WTC11 (cell line): ENCODE results near the gene LRRC18. TPM values are rescaled to one million over a fixed set of nuclear protein-coding genes. Genes with fewer than 3 reads are reported as not detected.

Source experiments
- ATAC-seq: fragments of 200-7000 bp; cut with Tn5 transposase; 2 replicates; pipeline ENCODE4 v1.10.0; 2021; ENCODE audit warnings: mild to moderate bottlenecking, moderate library complexity
- CTCF ChIA-PET: fragments of 300-600 bp; sonication (Branson Sonifier 250); formaldehyde crosslinking; loops from one replicate; lab custom pipeline; 2021; ENCODE audit warnings: antibody characterized with exemption; lab: Charles Lee
- POLR2A ChIA-PET: fragments of 350-600 bp; sonication (Branson Sonifier 250); formaldehyde crosslinking; loops from one replicate; lab custom pipeline; 2021; ENCODE audit warnings: antibody characterized with exemption; lab: Charles Lee
- DNase-seq: peaks from one replicate; pipeline ENCODE4 v3.0.0; 2021; ENCODE audit warnings: low spot score
- H3K27ac Mint-ChIP-seq: 2 replicates; pipeline ENCODE4 v1.8.0; 2021; ENCODE audit warnings: mixed read lengths
- H3K27me3 Mint-ChIP-seq: 2 replicates; pipeline ENCODE4 v1.8.0; 2021; ENCODE audit warnings: low read depth, mild to moderate bottlenecking, moderate library complexity, mixed read lengths
- H3K36me3 Mint-ChIP-seq: 2 replicates; pipeline ENCODE4 v1.8.0; 2021; ENCODE audit warnings: mixed read lengths
- H3K4me1 Mint-ChIP-seq: 2 replicates; pipeline ENCODE4 v1.8.0; 2022; ENCODE audit warnings: mixed read lengths
- H3K4me3 Mint-ChIP-seq: 2 replicates; pipeline ENCODE4 v1.8.0; 2021; ENCODE audit warnings: mild to moderate bottlenecking, moderate library complexity, mixed read lengths
- H3K9me3 Mint-ChIP-seq: 2 replicates; pipeline ENCODE4 v1.8.0; 2021; ENCODE audit warnings: mixed read lengths
- CBFB ChIP-seq: sonication (generic); formaldehyde crosslinking; IDR thresholded peaks from 2 replicates; pipeline ENCODE4 v1.8.1; 2022; ENCODE audit warnings: mild to moderate bottlenecking, low read depth, missing genetic modification reagents
- GRHL2 ChIP-seq: fragments of 250-450 bp; sonication (Bioruptor Pico); IDR thresholded peaks from 2 replicates; pipeline ENCODE4 v1.8.0; 2022; ENCODE audit warnings: mild to moderate bottlenecking, moderate library complexity; ENCODE audit not compliant: insufficient replicate concordance, severe bottlenecking
- JAZF1 ChIP-seq: fragments of 250-450 bp; sonication (Bioruptor Pico); IDR thresholded peaks from 2 replicates; pipeline ENCODE4 v1.9.0; 2021; ENCODE audit warnings: moderate library complexity, mild to moderate bottlenecking, inconsistent platforms
- KAT7 ChIP-seq: sonication (generic); formaldehyde crosslinking; IDR thresholded peaks from 2 replicates; pipeline ENCODE4 v1.8.1; 2023; ENCODE audit warnings: missing genetic modification reagents, mild to moderate bottlenecking, borderline replicate concordance
- NFATC4 ChIP-seq: fragments of 250-450 bp; sonication (Bioruptor Pico); IDR thresholded peaks from 2 replicates; pipeline ENCODE4 v1.9.0; 2021; ENCODE audit warnings: mild to moderate bottlenecking
- SMAD4 ChIP-seq: sonication (generic); formaldehyde crosslinking; IDR thresholded peaks from 2 replicates; pipeline ENCODE4 v1.8.0; 2022; ENCODE audit warnings: mild to moderate bottlenecking, missing genetic modification reagents
- STAT6 ChIP-seq: sonication (generic); formaldehyde crosslinking; conservative IDR thresholded peaks from 2 replicates; pipeline ENCODE4 v1.8.1; 2023; ENCODE audit warnings: mild to moderate bottlenecking, low read depth, missing genetic modification reagents, moderate library complexity
- TCF7 ChIP-seq: sonication (generic); formaldehyde crosslinking; IDR thresholded peaks from 2 replicates; pipeline ENCODE4 v1.8.0; 2022; ENCODE audit warnings: mild to moderate bottlenecking, low read depth, missing genetic modification reagents, moderate library complexity
- TEAD4 ChIP-seq: sonication (generic); formaldehyde crosslinking; IDR thresholded peaks from 2 replicates; pipeline ENCODE4 v1.8.0; 2022; ENCODE audit warnings: mild to moderate bottlenecking, missing genetic modification reagents
- USF2 ChIP-seq: sonication (generic); formaldehyde crosslinking; IDR thresholded peaks from 2 replicates; pipeline ENCODE4 v1.8.1; 2023; ENCODE audit warnings: mild to moderate bottlenecking, missing genetic modification reagents, moderate library complexity
- ZNF121 ChIP-seq: sonication (generic); formaldehyde crosslinking; IDR thresholded peaks from 2 replicates; pipeline ENCODE4 v1.8.0; 2023; ENCODE audit warnings: missing genetic modification reagents
- ZNF138 ChIP-seq: sonication (generic); formaldehyde crosslinking; conservative IDR thresholded peaks from 2 replicates; pipeline ENCODE4 v1.8.1; 2022; ENCODE audit warnings: mild to moderate bottlenecking, moderate library complexity, missing genetic modification reagents
- ZNF219 ChIP-seq: sonication (generic); formaldehyde crosslinking; IDR thresholded peaks from 2 replicates; pipeline ENCODE4 v1.8.0; 2023; ENCODE audit warnings: missing genetic modification reagents, mild to moderate bottlenecking, borderline replicate concordance
- ZNF232 ChIP-seq: sonication (generic); formaldehyde crosslinking; IDR thresholded peaks from 2 replicates; pipeline ENCODE4 v1.8.0; 2022; ENCODE audit warnings: mild to moderate bottlenecking, missing genetic modification reagents
- ZNF416 ChIP-seq: fragments of 250-450 bp; sonication (Bioruptor Pico); IDR thresholded peaks from 2 replicates; pipeline ENCODE4 v1.9.0; 2021; ENCODE audit warnings: mild to moderate bottlenecking, inconsistent platforms
- ZNF423 ChIP-seq: fragments of 250-450 bp; sonication (Bioruptor Pico); IDR thresholded peaks from 2 replicates; pipeline ENCODE4 v2.1.2; 2022; ENCODE audit warnings: mild to moderate bottlenecking, moderate library complexity
- total RNA-seq: library from RNA; stranded (reverse); gene quantifications from 3 replicates; pipeline ENCODE4 v1.2.3, GENCODE V29; 2021
- TF ChIP-seq, protein P1 (sequence below): fragments of 250-450 bp; sonication (Bioruptor Pico); IDR thresholded peaks from 2 replicates; pipeline ENCODE4 v1.9.0; 2021; ENCODE audit warnings: mild to moderate bottlenecking, borderline replicate concordance
- TF ChIP-seq, protein P2 (sequence below): sonication (generic); formaldehyde crosslinking; IDR thresholded peaks from 2 replicates; pipeline ENCODE4 v1.8.1; 2023; ENCODE audit warnings: mild to moderate bottlenecking, missing genetic modification reagents, moderate library complexity
- TF ChIP-seq, protein P3 (sequence below): fragments of 250-450 bp; sonication (Bioruptor Pico); IDR thresholded peaks from 2 replicates; pipeline ENCODE4 v1.9.0; 2021; ENCODE audit warnings: moderate library complexity, mild to moderate bottlenecking, inconsistent platforms, borderline replicate concordance

The LRRC18 gene
- total RNA-seq, 1 experiment from 2014 or later, result not detected

DNA sequence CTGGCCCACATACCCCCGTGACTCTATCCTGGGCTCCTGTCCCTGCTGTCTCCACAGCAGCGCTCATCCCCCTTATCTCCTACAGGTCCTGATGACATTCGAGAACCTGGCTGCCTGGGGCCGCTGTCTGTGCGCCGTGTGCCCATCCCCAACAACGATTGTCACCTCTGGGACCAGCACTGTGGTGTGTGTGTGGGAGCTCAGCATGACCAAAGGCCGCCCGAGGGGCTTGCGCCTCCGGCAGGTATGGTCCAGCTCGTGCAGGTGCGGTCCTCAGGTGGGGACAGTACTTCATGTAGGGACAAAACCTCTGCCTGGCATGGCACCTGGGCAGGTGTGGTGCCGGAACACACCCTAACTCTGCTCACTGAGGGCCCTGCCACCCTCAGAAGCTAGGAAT, 30.4 kb upstream of the LRRC18 start (continued):
- TF ChIP-seq, protein P1, sequence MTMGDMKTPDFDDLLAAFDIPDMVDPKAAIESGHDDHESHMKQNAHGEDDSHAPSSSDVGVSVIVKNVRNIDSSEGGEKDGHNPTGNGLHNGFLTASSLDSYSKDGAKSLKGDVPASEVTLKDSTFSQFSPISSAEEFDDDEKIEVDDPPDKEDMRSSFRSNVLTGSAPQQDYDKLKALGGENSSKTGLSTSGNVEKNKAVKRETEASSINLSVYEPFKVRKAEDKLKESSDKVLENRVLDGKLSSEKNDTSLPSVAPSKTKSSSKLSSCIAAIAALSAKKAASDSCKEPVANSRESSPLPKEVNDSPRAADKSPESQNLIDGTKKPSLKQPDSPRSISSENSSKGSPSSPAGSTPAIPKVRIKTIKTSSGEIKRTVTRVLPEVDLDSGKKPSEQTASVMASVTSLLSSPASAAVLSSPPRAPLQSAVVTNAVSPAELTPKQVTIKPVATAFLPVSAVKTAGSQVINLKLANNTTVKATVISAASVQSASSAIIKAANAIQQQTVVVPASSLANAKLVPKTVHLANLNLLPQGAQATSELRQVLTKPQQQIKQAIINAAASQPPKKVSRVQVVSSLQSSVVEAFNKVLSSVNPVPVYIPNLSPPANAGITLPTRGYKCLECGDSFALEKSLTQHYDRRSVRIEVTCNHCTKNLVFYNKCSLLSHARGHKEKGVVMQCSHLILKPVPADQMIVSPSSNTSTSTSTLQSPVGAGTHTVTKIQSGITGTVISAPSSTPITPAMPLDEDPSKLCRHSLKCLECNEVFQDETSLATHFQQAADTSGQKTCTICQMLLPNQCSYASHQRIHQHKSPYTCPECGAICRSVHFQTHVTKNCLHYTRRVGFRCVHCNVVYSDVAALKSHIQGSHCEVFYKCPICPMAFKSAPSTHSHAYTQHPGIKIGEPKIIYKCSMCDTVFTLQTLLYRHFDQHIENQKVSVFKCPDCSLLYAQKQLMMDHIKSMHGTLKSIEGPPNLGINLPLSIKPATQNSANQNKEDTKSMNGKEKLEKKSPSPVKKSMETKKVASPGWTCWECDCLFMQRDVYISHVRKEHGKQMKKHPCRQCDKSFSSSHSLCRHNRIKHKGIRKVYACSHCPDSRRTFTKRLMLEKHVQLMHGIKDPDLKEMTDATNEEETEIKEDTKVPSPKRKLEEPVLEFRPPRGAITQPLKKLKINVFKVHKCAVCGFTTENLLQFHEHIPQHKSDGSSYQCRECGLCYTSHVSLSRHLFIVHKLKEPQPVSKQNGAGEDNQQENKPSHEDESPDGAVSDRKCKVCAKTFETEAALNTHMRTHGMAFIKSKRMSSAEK (CRISPR knock-in tag), result no peak
- TF ChIP-seq STAT6 (CRISPR knock-in tag), result no peak
- TF ChIP-seq ZNF138 (CRISPR knock-in tag), result no peak
- TF ChIP-seq ZNF232, result no peak
- TF ChIP-seq ZNF416 (CRISPR knock-in tag), result no peak
- TF ChIP-seq KAT7 (CRISPR knock-in tag), result no peak
- TF ChIP-seq ZNF219 (CRISPR knock-in tag), result no peak
- no peak for TF ChIP-seq USF2 (CRISPR knock-in tag)

DNA sequence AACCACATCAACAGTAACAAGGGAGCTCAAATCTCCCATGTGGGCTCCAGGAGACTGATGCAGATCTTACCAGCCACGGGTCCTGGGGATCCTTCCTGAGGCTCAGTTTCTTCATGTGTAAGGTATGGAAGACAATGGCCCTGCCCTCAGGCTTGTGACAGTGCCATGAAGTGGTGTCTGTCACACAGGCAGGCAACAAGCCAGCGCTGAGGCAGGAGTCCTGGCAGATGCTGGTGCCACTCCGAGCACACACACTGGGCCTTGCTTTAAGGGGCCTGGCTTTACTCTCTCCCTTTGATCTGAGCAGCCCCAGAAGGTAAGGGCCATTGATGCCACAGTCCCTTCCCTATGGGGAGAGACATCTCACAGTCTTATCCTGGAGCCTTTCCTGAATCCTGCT, 28.4 kb upstream of the LRRC18 start:
- Mint-ChIP-seq H3K36me3 (no peaks in the 10 kb centered on the region), H3K27me3 (no peaks in the 10 kb centered on the region), H3K27ac (no peak overlapping the region), H3K9me3 (no peaks in the 10 kb centered on the region), H3K4me3 (no peak overlapping the region), H3K4me1 (no peaks in the 10 kb centered on the region)
- DNase-seq (no peak), ATAC-seq (no peak)
- POLR2A ChIA-PET, result no interaction called here
- TF ChIP-seq JAZF1 (CRISPR knock-in tag) (no peak), NFATC4 (no peak), TEAD4 (CRISPR knock-in tag) (no peak), TCF7 (CRISPR knock-in tag) (no peak), GRHL2 (CRISPR knock-in tag) (no peak), ZNF423 (no peak), CBFB (CRISPR knock-in tag) (no peak), ZNF232 (no peak), SMAD4 (no peak), ZNF121 (CRISPR knock-in tag) (no peak)
- TF ChIP-seq, protein P2, sequence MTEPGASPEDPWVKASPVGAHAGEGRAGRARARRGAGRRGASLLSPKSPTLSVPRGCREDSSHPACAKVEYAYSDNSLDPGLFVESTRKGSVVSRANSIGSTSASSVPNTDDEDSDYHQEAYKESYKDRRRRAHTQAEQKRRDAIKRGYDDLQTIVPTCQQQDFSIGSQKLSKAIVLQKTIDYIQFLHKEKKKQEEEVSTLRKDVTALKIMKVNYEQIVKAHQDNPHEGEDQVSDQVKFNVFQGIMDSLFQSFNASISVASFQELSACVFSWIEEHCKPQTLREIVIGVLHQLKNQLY (CRISPR knock-in tag), result no peak
- TF ChIP-seq, protein P3, sequence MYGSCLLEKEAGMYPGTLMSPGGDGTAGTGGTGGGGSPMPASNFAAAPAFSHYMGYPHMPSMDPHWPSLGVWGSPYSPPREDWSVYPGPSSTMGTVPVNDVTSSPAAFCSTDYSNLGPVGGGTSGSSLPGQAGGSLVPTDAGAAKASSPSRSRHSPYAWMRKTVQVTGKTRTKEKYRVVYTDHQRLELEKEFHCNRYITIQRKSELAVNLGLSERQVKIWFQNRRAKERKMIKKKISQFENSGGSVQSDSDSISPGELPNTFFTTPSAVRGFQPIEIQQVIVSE (CRISPR knock-in tag), result no peak
- TF ChIP-seq, protein P1 (CRISPR knock-in tag), result no peak
- CTCF ChIA-PET, result no interaction called here
